HG03135 (cell line): ENCODE data around the gene APCDD1L.
"Not testable (repeated sequence)": the region's sequence is repeated elsewhere in the genome, so short reads cannot be mapped to it uniquely, and the experiment has no call there.

Experiments
- ATAC-seq: cut with Tn5 transposase; IDR thresholded peaks from one replicate; pipeline ENCODE4 v1.9.1; 2021; ENCODE audit warnings: mild to moderate bottlenecking, moderate library complexity; ENCODE audit not compliant: unreplicated experiment

Gene APCDD1L

DNA sequence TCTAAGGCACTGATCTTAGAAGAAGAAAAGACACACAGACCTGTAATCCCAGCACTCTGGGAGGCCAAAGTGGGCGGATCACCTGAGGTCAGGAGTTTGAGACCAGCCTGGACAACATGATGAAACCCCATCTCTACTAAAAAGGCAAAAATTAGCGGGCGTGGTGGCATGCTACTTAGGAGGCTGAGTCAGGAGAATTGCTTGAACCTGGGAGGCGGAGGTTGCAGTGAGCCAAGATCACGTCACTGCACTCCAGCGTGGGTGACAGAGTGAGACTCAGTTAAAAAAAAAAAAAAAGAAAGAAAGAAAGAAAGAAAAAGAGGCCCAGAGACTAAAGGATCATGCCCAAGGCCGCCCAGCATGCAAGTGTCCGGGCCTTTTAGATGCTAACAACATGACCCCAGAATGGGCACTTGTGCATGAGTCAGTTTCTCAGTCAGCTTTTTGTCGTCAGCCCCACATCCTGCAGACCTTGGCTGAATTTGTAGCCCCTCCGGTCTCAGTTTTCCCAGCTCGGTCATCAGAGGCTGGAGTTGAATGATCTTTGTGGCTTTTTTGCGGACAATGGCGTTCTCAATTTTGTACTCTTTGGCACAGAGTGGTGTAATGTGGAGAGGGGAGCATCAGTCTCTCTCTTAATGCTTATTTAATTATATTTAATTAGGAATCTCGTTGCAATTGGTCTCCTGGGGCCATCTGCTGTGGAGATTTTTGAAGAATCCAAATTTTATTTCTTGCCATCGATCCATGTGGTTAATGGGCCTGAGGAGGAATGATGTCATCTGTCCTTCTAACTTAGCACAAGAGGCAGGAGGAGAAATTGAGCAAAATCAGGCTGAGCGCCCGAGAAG is 30.6 kb upstream of the APCDD1L start:
- ATAC-seq, result no peak

- ATAC-seq, result no peak
Measured at GRCh38 chr20:58544891-58545290, 29.7 kb upstream of the APCDD1L start.

DNA sequence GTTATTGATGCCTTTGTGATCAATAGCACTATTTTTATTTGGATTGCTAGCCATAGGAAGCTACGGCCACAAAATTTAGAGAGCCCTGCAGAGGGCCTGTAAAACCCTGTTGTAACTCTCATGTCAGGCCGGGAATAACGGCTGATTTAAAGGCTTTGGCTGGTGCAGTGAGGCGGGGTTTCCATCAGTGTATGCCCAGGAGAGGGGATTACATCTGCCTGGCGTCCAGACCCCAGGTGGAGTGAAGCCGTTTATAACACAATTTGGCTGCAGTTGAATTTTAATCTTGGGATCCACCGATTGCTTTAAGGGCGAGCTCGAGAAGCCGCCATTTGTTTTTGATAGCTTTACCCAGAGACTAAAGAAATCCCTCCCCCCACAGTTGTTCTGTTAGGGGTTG is 29.1 kb upstream of the APCDD1L start:
- ATAC-seq, result no peak

DNA sequence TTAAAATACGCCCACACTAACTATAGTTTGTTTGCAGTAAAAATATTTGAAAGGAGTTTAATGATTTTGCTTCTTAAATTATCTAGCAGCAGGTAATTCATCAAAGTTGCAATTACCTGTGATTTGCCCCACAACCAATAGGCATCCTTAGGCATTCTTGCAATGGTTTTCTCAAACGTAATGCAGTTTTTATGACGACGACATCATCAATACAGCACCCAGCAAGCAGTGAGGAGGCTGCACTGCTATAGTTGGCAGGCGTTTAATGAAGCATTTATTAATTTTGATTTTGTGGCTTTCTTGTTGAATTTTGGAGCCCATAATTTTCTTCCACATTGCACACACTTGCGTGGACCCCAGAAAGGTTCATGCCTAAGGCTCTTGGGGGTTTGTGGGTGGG is 28.1 kb upstream of the APCDD1L start:
- ATAC-seq, result no peak

DNA sequence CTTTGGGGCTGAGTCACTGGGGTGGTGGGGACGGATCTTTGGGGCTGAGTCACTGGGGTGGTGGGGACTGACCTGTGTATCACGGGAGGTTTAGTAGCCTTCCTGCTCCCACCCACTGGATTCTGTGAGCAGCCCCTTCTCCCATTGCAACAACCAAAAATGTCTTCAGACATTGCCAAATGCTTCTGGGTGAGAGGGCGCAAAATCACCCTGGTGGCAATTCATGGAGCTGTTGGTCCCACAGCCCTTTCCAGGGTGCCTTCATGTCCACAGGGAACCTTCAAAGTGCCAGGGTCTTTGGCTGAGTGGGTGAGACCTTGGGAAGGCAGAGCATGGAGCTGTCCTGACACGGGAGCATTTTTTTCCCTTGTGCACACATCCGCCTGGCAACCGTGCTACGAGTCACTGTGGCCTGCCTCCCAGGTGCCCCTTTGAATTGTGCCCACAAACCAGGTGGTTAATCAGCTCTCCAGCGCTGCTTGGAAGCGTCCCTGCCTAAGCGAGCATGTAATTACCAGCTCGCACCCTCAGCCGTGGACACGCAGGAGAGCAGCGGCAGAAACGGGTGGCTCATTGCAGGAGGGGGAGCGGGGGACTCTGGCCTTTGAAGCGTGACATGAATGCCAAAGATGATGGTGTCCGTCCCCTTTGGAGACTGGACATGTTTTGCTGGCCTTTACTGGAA is 27.4 kb upstream of the APCDD1L start:
- no peak for ATAC-seq

DNA sequence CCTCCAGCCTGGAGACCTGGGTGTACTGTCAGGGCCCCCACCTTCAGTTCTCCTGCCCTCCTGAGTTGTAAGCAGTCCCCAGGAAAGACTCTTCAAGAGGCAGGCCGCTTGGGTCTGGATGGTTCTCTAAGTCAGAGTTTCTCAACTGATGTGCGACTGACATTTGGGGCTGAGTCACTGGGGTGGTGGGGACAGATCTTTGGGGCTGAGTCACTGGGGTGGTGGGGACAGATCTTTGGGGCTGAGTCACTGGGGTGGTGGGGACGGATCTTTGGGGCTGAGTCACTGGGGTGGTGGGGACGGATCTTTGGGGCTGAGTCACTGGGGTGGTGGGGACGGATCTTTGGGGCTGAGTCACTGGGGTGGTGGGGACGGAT is 26.8 kb upstream of the APCDD1L start:
- ATAC-seq, result not testable (repeated sequence)

DNA sequence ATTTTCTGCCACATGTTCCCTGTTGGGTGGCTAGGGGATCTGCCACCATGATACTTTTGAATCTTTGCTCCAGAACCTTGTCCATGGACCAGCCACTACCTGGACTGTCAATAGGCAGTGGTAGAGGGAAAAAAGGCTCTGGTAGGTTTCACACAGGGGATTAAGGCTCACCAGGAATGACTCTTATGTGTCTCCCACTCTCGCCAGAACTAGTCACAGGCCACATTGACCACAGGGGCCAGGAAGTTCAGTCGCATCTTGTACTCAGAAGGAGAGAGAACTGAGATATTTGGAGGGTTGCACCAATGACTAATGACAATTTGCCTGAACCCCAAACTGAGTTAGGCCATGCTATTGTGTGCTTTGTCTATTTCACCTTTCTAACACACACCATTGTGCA is 23.6 kb upstream of the APCDD1L start:
- no peak for ATAC-seq

- no peak for ATAC-seq
Measured at GRCh38 chr20:58537831-58538230, 22.6 kb upstream of the APCDD1L start.

GRCh38 chr20:58536289-58536688 is 21.1 kb upstream of the APCDD1L start:
- ATAC-seq, result no peak

- no peak for ATAC-seq
Measured at GRCh38 chr20:58531657-58532056, 16.5 kb upstream of the APCDD1L start.

DNA sequence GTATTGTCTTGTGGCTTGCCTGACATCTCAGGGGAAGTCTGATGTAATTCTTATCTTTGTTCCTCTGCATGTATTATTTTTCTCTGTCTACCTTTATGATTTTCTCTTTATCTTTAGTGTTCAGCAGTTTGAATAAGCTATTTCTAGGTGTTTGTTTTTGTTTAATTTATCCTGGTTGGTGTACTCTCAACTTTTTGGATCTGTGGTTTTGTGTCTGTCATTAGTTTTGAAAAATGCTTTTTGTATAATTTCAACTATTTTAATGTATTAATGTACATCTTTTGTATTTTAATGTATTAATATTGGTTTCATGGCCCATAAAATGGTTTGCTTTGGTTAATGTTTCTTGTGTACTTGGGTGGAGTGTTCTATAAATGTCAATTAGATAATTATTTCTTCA is 15.9 kb upstream of the APCDD1L start:
- no peak for ATAC-seq

GRCh38 chr20:58528412-58528811 is 13.2 kb upstream of the APCDD1L start:
- ATAC-seq, result no peak

DNA sequence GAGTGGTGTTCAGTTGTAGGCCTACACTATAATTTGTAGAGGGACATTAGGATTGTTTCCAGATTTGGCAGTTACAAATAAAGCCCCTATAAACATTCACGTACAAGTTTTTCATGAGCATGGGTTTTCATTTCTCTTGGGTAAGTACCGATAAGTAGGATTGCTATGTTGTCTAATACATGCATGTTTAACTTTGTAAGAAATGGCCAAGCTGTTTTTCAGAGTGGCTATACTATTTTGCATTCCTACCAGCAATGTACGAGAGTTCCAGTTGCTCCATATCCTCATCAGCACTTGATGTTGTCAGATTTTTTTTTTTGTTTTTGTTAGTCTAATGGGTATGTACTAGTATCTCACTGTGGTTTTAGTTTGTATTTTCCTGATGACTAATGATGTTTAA is 11.2 kb upstream of the APCDD1L start:
- ATAC-seq, result no peak

DNA sequence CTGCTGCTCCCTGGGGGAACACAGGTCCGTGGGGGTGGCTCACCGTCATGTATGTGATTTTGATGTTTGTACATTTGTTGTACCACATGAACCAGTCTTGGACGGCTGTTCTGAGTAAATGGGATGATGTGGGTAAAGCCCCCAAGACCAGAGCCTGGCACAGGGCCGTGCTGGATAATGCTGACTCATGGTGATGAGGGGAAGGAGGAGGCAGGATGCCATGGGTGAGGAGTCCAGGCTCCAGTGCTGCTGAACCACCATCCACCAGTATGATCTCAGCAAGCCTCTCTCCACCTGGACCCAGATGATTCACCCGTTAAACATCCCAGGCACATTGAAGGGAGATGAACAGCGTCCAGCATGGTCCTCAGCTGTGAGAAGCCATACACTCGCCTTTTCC is 9.6 kb upstream of the APCDD1L start:
- ATAC-seq, result no peak

DNA sequence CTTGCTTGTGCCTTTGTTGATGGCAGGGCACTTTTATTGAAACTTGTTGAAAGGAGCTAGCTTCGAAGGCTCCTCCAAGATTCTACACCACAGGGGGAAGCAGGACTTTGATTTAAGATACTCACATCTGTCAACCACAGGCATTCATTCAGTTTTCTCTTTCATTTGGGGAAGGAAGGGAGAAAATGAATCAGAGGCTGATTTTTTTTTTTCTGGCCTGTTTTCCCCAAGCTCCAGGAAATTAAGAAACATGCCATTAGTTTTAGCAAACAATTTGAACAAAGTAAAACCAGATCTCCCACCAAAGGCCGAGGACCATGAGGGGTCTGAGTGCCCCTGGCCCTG is 8.7 kb upstream of the APCDD1L start:
- ATAC-seq, result no peak

- ATAC-seq, result no peak
Measured at GRCh38 chr20:58523072-58523970, 8.1 kb upstream of the APCDD1L start.

DNA sequence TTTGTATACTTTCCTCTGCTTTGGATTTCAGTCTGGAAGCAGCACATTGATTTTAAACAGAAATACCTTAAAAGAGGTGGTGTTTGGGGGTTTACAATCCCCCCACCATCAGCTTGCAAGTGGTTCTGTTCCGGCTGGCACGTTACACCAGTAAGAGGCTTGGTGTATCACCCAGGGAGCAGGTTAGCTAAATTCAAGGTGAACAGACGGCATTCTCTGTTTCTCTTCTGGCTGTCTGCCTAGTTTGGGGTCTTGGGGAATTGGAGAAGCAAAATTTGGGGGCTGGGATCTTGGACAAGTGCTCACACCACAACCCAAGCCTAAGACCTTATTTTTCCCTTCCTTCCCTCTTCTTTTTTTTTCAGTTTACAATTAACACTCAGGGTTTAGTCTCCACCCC is 7.5 kb upstream of the APCDD1L start:
- ATAC-seq, result no peak

DNA sequence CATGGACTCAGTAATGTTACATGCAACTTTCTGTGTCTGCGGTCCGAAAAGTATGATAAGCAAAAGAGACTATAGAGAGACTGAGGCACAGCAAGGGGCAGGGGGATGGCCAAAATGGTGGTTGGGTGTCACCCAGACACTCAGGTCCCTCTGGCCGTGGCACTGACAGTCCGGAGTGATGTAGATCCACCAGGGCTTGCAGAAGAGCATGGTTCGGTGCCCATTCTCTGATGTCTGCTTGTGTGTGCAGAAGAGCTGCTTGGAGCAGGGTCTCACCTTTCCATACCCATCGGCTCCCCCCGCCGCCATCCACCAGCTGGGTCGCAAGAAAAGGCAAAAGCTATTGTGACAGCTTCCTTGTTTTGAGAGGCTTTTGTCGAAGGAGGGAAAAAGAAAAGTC is 6.6 kb upstream of the APCDD1L start:
- ATAC-seq, result no peak

DNA sequence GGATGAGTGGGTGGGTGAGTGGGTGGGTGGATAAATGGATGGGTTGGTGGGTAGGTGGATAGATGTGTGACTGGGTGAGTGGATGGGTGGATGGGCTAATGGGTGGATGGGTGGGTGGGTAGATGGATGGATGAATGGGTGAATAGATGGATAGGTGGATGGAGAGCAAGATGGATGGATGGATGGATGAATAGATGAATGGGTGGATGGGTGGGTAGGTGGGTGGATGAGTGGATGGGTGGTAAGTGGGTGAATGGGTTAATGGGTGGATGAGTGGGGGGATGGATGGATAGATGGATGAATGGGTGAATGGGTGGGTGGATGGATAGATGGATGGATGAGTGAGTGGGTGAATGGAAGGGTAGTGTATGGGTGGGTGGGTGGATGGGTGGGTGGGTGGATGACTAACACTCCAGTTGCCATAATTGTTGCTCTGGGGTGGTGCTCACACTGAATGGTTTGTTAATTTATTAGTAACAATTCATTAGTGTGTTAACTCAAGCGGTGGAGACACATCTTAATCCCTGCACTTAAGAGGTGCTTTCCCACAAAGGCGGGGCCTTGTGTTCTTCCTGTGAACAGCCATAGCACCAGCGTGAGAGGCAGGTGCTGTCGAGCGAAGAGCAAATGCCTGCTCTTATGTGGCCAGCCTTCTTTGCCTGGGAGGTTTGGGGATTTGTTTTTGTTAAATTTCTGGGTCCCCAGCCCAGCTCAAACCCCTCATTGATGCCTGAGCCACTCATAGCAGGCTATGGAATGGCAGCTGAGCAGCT is 4.9 kb upstream of the APCDD1L start:
- ATAC-seq, result no peak

DNA sequence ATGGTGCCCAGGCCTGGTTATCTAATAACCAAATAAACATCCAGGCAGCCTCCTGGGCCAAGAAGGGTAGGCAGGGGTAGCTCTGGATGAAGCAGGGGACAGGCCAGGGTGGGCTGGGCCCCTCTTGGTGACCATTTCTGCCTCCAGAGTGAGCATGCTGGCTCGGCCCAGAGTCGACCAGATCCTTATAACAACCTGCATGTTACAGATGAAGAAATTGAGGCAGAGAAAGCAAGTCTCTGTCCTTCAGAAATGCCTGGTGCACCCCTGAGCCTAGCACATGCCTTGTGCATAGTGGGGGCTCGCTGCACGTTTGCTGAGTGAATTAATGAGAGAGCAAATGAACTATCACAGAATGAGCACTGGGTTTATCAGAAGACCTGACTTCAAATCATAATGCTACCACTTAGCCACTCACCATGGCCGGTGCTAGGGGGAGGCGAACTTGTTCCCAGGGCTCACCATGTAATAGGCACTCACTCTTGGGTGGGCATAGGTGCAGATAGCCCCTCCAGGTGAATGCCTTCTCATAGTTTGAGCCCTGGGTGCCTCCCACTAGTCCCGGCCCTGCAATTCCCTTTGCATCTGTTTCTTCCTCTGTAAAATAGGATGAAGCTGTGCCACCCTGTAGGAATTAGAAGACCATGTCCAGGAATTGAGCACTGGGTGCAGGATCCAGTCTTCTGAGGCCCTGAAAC is 3.8 kb upstream of the APCDD1L start:
- ATAC-seq, result no peak
